Stomach (tissue), 4 donors: Measurements from ENCODE around the gene ITLN1.

Experiments
- CTCF ChIP-seq, 7 experiments: fragments of 450-650 bp in 4 of 7; fragments of 200-600 bp in 3 of 7; sonication (generic) in 3 of 7; IDR thresholded peaks; one replicate each; pipeline ENCODE4 v1.5.1; 2016 to 2019; ENCODE audit warnings: antibody characterized with exemption in 7 of 7, control low read depth in 2 of 7, mild to moderate bottlenecking in 1 of 7
- EP300 ChIP-seq: sonication (generic); formaldehyde crosslinking; IDR thresholded peaks from one replicate; pipeline ENCODE4 v1.6.1; 2017; ENCODE audit warnings: antibody characterized with exemption
- POLR2A ChIP-seq, 4 donors: fragments of 450-650 bp; IDR thresholded peaks; one replicate each; pipeline ENCODE4 v1.6.1; 2016; ENCODE audit warnings: antibody characterized with exemption in 4 of 4, control low read depth in 2 of 4, mild to moderate bottlenecking in 1 of 4, moderate library complexity in 1 of 4
- POLR2AphosphoS5 ChIP-seq, 3 donors: sonication (generic); formaldehyde crosslinking; IDR thresholded peaks; one replicate each; pipeline ENCODE4 v1.6.1; 2016; ENCODE audit warnings: antibody characterized with exemption in 3 of 3

DNA sequence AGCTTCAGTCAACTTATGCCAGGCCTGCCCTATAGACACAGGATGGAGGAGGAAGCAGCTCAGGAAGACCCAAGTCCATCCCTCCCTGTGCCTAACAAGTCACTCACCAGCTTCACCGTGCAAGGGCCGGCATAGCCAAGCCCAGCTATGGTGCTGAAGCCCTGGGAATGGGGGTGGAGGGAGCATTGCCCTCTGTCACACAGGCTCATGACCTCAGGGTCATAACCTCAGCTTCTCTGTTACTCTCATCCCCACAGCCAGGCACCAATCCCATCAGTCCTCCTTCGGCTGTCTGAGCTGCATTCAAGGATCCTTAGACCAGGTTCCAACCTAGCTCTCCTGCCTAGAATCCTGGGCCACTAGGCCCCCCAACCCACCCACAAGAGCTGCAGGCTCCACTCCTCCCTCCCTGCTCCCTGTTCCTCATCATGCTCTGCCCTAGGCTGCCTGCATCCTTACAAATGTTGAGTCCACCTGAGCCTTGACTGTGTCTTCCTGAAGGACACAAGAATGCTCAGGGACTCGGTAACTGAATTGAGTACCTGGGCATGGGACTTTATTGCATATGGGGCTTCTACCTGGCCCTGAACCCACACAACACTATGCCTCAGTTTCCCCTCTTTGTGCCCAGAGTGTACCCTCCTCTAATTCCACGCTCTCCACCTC is 24.0 kb downstream of the ITLN1 start:
- TF ChIP-seq POLR2AphosphoS5 (IDR thresholded peaks at IDR 0.05) (no peak), CTCF (IDR thresholded peaks at IDR 0.05) (no peak), POLR2A (IDR thresholded peaks at IDR 0.05) (no peak), EP300 (no peak)
